H9 (cell line): Measurements from ENCODE around the gene PTPRR. TPM values are rescaled to one million over a fixed set of nuclear protein-coding genes. Genes with fewer than 3 reads are reported as not detected.
A peak's percentile ranks its signal among the peaks of the same experiment; 100 is the strongest.

Experiments
- DNase-seq: peaks from one replicate; pipeline ENCODE4 v3.0.0-alpha.2; 2017
- H2AFZ ChIP-seq: one replicate; pipeline ENCODE4 v1.6.1; 2013; ENCODE audit warnings: mild to moderate bottlenecking, low read length, control low read depth, moderate library complexity
- H2AK5ac ChIP-seq: 2 replicates; pipeline ENCODE4 v1.6.1; 2013; ENCODE audit warnings: low read length, control low read depth, mixed read lengths; ENCODE audit not compliant: insufficient read length
- H2BK120ac ChIP-seq: one replicate; pipeline ENCODE4 v1.6.1; 2013; ENCODE audit warnings: low read depth, mild to moderate bottlenecking, low read length, control low read depth, inconsistent platforms; ENCODE audit not compliant: poor library complexity, severe bottlenecking
- H2BK12ac ChIP-seq: 2 replicates; pipeline ENCODE4 v1.6.1; 2013; ENCODE audit warnings: low read length, control low read depth, mixed read lengths, low read depth; ENCODE audit not compliant: insufficient read length
- H2BK15ac ChIP-seq: 2 replicates; pipeline ENCODE4 v1.6.1; 2013; ENCODE audit warnings: low read depth, low read length, control low read depth
- H2BK20ac ChIP-seq: one replicate; pipeline ENCODE4 v1.6.1; 2013; ENCODE audit warnings: low read depth, mild to moderate bottlenecking, low read length, control low read depth, inconsistent platforms; ENCODE audit not compliant: poor library complexity, severe bottlenecking
- H2BK5ac ChIP-seq: 2 replicates; pipeline ENCODE4 v1.6.1; 2013; ENCODE audit warnings: low read length, control low read depth, mixed read lengths; ENCODE audit not compliant: insufficient read length
- H3K14ac ChIP-seq: 2 replicates; pipeline ENCODE4 v1.6.1; 2013; ENCODE audit warnings: low read length, control low read depth; ENCODE audit not compliant: insufficient read depth
- H3K18ac ChIP-seq: 2 replicates; pipeline ENCODE4 v1.6.1; 2013; ENCODE audit warnings: low read depth, mild to moderate bottlenecking, mixed read lengths, low read length, control low read depth; ENCODE audit not compliant: insufficient read length
- H3K23ac ChIP-seq: 2 replicates; pipeline ENCODE4 v1.6.1; 2013; ENCODE audit warnings: low read length, control low read depth, mixed read lengths, low read depth; ENCODE audit not compliant: insufficient read length
- H3K23me2 ChIP-seq: 2 replicates; pipeline ENCODE4 v1.6.1; 2013; ENCODE audit warnings: low read depth, mild to moderate bottlenecking, mixed read lengths, low read length, control low read depth; ENCODE audit not compliant: insufficient read length, poor library complexity, severe bottlenecking
- H3K27ac ChIP-seq: 2 replicates; pipeline ENCODE4 v1.5.1; 2013; ENCODE audit warnings: low read length, control low read depth, mixed read lengths, low read depth; ENCODE audit not compliant: insufficient read length
- H3K27me3 ChIP-seq: 2 replicates; pipeline ENCODE4 v1.6.1; 2013; ENCODE audit warnings: low read length, control low read depth, inconsistent platforms; ENCODE audit not compliant: insufficient read depth
- H3K4ac ChIP-seq: 2 replicates; pipeline ENCODE4 v1.6.1; 2013; ENCODE audit warnings: low read depth, mild to moderate bottlenecking, control low read depth, inconsistent platforms, low read length, moderate library complexity
- H3K4me1 ChIP-seq: 2 replicates; pipeline ENCODE4 v1.6.1; 2013; ENCODE audit warnings: low read length, control low read depth, inconsistent platforms; ENCODE audit not compliant: insufficient read depth
- H3K4me2 ChIP-seq: 2 replicates; pipeline ENCODE4 v1.6.1; 2013; ENCODE audit warnings: low read length, control low read depth, mixed read lengths; ENCODE audit not compliant: insufficient read length, insufficient read depth
- H3K56ac ChIP-seq: 2 replicates; pipeline ENCODE4 v1.6.1; 2013; ENCODE audit warnings: low read depth, mild to moderate bottlenecking, mixed read lengths, low read length, control low read depth; ENCODE audit not compliant: insufficient read length
- H3K79me1 ChIP-seq: 2 replicates; pipeline ENCODE4 v1.6.1; 2013; ENCODE audit warnings: low read depth, mild to moderate bottlenecking, moderate library complexity, low read length, control low read depth, inconsistent platforms; ENCODE audit not compliant: insufficient read depth, poor library complexity, severe bottlenecking
- H3K79me2 ChIP-seq: 2 replicates; pipeline ENCODE4 v1.6.1; 2013; ENCODE audit warnings: low read length, control low read depth, inconsistent platforms; ENCODE audit not compliant: insufficient read depth
- H3K9ac ChIP-seq: 2 replicates; pipeline ENCODE4 v1.6.1; 2013; ENCODE audit warnings: low read length, control low read depth, mixed read lengths; ENCODE audit not compliant: insufficient read length; ENCODE audit errors: extremely low read depth
- H3K9me3 ChIP-seq: one replicate; pipeline ENCODE4 v1.6.1; 2013; ENCODE audit warnings: low read depth, low read length, inconsistent platforms; ENCODE audit not compliant: control insufficient read depth
- H3T11ph ChIP-seq: one replicate; pipeline ENCODE4 v1.6.1; 2013; ENCODE audit warnings: mild to moderate bottlenecking, low read length, control low read depth, inconsistent platforms
- H4K20me1 ChIP-seq: one replicate; pipeline ENCODE4 v1.6.1; 2013; ENCODE audit not compliant: control insufficient read depth, insufficient read length, insufficient read depth
- H4K5ac ChIP-seq: 2 replicates; pipeline ENCODE4 v1.6.1; 2013; ENCODE audit warnings: low read depth, mild to moderate bottlenecking, mixed read lengths, low read length, control low read depth; ENCODE audit not compliant: insufficient read length
- H4K8ac ChIP-seq: replicated peaks from 2 replicates; pipeline ENCODE4 v1.6.1; 2013; ENCODE audit warnings: low read length, control low read depth, mixed read lengths, low read depth; ENCODE audit not compliant: insufficient read length
- H4K91ac ChIP-seq: 2 replicates; pipeline ENCODE4 v1.6.1; 2013; ENCODE audit warnings: low read depth, mild to moderate bottlenecking, moderate library complexity, mixed read lengths, low read length, control low read depth; ENCODE audit not compliant: insufficient read length
- H3K27ac Mint-ChIP-seq, 3 experiments: 2 replicates in 2 of 3; 3 replicates in 1 of 3; pipeline ENCODE4 v1.8.0; 2020 to 2021; ENCODE audit warnings: mixed read lengths in 3 of 3, mild to moderate bottlenecking in 1 of 3, moderate library complexity in 1 of 3
- H3K27me3 Mint-ChIP-seq: 2 replicates; pipeline ENCODE4 v1.8.0; 2021; ENCODE audit warnings: low read depth, mild to moderate bottlenecking, moderate library complexity, mixed read lengths
- H3K36me3 Mint-ChIP-seq, 3 experiments: 2 replicates in 2 of 3; 3 replicates in 1 of 3; pipeline ENCODE4 v1.8.0; 2020 to 2021; ENCODE audit warnings: low read depth in 3 of 3, mixed read lengths in 3 of 3; ENCODE audit not compliant: insufficient read depth in 1 of 3
- H3K4me1 Mint-ChIP-seq, 2 experiments: 2 replicates each; pipeline ENCODE4 v1.8.0; 2020; ENCODE audit warnings: mixed read lengths in 2 of 2
- H3K4me3 Mint-ChIP-seq, 2 experiments: 2 replicates in 1 of 2; 3 replicates in 1 of 2; pipeline ENCODE4 v1.8.0; 2020 to 2021; ENCODE audit warnings: mild to moderate bottlenecking in 2 of 2, mixed read lengths in 2 of 2, moderate library complexity in 1 of 2
- H3K9me3 Mint-ChIP-seq, 2 experiments: 2 replicates in 1 of 2; 3 replicates in 1 of 2; pipeline ENCODE4 v1.8.0; 2020; ENCODE audit warnings: mild to moderate bottlenecking in 2 of 2, mixed read lengths in 2 of 2, moderate library complexity in 1 of 2
- WGBS: extraction: QIAGEN DNeasy Blood & Tissue Kit; methylation state at CpG from one replicate; pipeline ENCODE4 v1.1.7; 2013; ENCODE audit warnings: missing lambda C conversion rate, low lambda C conversion rate, mixed read lengths; ENCODE audit not compliant: insufficient read length; ENCODE audit errors: extremely low coverage; 5-methylcytosine and 5-hydroxymethylcytosine counted together
- total RNA-seq: library from RNA; stranded (reverse); gene quantifications from 2 replicates; pipeline ENCODE4 v1.2.1, GENCODE V29; 2021
- TF ChIP-seq, protein P1 (sequence below): fragments of 200-600 bp; sonication (generic); conservative IDR thresholded peaks from 3 replicates; pipeline ENCODE4 v1.8.0; 2021; ENCODE audit warnings: antibody characterized with exemption, mild to moderate bottlenecking

The PTPRR gene
- total RNA-seq, 1 experiment from 2014 or later: 0.22 TPM

DNA sequence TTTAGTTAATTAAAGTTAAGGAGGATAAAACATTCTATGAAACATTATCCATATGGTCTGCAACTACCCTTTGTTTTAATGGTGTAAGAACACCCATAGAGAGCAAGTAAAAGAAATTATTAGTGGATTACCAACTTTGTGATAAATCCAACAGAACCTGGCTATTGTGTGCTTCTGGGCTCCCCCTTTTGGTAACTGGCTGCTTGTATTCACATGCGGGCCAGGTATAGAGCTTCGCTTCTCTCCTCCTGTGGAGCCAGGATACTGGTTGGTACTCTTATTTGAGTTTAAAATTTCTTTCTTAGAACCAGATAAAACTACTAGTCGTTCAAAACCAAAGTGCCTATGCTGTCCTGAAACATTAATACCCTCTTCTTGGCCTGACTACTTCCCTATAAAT lies 81.0 kb downstream of the PTPRR start:
- H3K79me2 ChIP-seq: no peaks in the 10 kb centered on the region
- no peak overlapping the region for H2BK120ac ChIP-seq
- H3K56ac ChIP-seq: no peak overlapping the region
- no peaks in the 10 kb centered on the region for H3K9me3 ChIP-seq
- no peak overlapping the region for H3K14ac ChIP-seq
- no peak overlapping the region for H2AK5ac ChIP-seq
- H3K4me1 Mint-ChIP-seq: peaks cover 14 to 20% of the 10 kb centered on the region in 2 experiments
- no peaks in the 10 kb centered on the region for H3K27me3 Mint-ChIP-seq
- no peak overlapping the region for H4K5ac ChIP-seq
- no peak overlapping the region for H2BK20ac ChIP-seq
- H3K27me3 ChIP-seq: no peaks in the 10 kb centered on the region
- no peak overlapping the region for H3T11ph ChIP-seq
- H2BK15ac ChIP-seq: no peak overlapping the region
- no peak overlapping the region for H3K9ac ChIP-seq
- no peak overlapping the region for H3K4ac ChIP-seq
- H3K4me2 ChIP-seq: no peak overlapping the region
- H3K4me3 Mint-ChIP-seq: no peak overlapping the region
- no peaks in the 10 kb centered on the region for H3K9me3 Mint-ChIP-seq
- no peak overlapping the region for H2AFZ ChIP-seq
- H4K8ac ChIP-seq: no peak overlapping the region
- H3K36me3 Mint-ChIP-seq: no peaks in the 10 kb centered on the region
- peak; percentile 43 for DNase-seq
- H3K27ac Mint-ChIP-seq: no peak overlapping the region
- H2BK5ac ChIP-seq: no peak overlapping the region
- H3K79me1 ChIP-seq: no peaks in the 10 kb centered on the region
- no peaks in the 10 kb centered on the region for H3K4me1 ChIP-seq
- no peak overlapping the region for H3K18ac ChIP-seq
- TF ChIP-seq, protein P1, sequence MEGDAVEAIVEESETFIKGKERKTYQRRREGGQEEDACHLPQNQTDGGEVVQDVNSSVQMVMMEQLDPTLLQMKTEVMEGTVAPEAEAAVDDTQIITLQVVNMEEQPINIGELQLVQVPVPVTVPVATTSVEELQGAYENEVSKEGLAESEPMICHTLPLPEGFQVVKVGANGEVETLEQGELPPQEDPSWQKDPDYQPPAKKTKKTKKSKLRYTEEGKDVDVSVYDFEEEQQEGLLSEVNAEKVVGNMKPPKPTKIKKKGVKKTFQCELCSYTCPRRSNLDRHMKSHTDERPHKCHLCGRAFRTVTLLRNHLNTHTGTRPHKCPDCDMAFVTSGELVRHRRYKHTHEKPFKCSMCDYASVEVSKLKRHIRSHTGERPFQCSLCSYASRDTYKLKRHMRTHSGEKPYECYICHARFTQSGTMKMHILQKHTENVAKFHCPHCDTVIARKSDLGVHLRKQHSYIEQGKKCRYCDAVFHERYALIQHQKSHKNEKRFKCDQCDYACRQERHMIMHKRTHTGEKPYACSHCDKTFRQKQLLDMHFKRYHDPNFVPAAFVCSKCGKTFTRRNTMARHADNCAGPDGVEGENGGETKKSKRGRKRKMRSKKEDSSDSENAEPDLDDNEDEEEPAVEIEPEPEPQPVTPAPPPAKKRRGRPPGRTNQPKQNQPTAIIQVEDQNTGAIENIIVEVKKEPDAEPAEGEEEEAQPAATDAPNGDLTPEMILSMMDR: peak; percentile 55
- H3K23ac ChIP-seq: no peak overlapping the region
- H4K20me1 ChIP-seq: no peaks in the 10 kb centered on the region
- WGBS: no CpG with 5 or more reads among the region's 3 CpGs
- no peak overlapping the region for H4K91ac ChIP-seq
- no peak overlapping the region for H2BK12ac ChIP-seq
- H3K23me2 ChIP-seq: no peaks in the 10 kb centered on the region
- no peak overlapping the region for H3K27ac ChIP-seq
